Activated CD4-positive, alpha-beta T cell treated with anti-CD3 and anti-CD28 coated beads, Interleukin-2, amount 10 ng/mL, durations not matched to agents 24 days and 14 days (primary cell): ENCODE data around the gene PACS2. TPM values are rescaled to one million over a fixed set of nuclear protein-coding genes. Genes with fewer than 3 reads are reported as not detected.
A peak's percentile ranks its signal among the peaks of the same experiment; 100 is the strongest.

Experiments used
- DNase-seq: peaks from one replicate; pipeline ENCODE4 v3.0.0; 2022
- H3K27ac Mint-ChIP-seq: one replicate; pipeline ENCODE4 v1.8.0; 2022; ENCODE audit warnings: mild to moderate bottlenecking, mixed read lengths
- H3K27me3 Mint-ChIP-seq: one replicate; pipeline ENCODE4 v1.8.0; 2022; ENCODE audit warnings: mixed read lengths
- H3K36me3 Mint-ChIP-seq: one replicate; pipeline ENCODE4 v1.8.0; 2022; ENCODE audit warnings: low read depth, mild to moderate bottlenecking, mixed read lengths
- H3K4me1 Mint-ChIP-seq: one replicate; pipeline ENCODE4 v1.8.0; 2021; ENCODE audit warnings: mixed read lengths
- H3K4me3 Mint-ChIP-seq: one replicate; pipeline ENCODE4 v1.8.0; 2022; ENCODE audit warnings: mild to moderate bottlenecking, moderate library complexity, mixed read lengths
- H3K9me3 Mint-ChIP-seq: one replicate; pipeline ENCODE4 v1.8.0; 2021; ENCODE audit warnings: mixed read lengths
- intact Hi-C: fragments of 100-400 bp; cut with micrococcal nuclease; formaldehyde crosslinking; loops from one replicate; pipeline ENCODE4 v1.15.1; 2023
- total RNA-seq: library from RNA; stranded (reverse); gene quantifications from 2 replicates; pipeline ENCODE4 v1.2.3, GENCODE V29; 2022

PACS2 gene
- total RNA-seq, 1 donor from 2014 or later, result 33.9 TPM

GRCh38 chr14:105397350-105397931 is 82.9 kb downstream of the PACS2 start:
- intact Hi-C loops, result loop anchor here (5.0 kb wide), 1 partner anchor 645 kb away; the partner anchor contains the start of gene SIVA1
- H3K36me3 Mint-ChIP-seq, result peaks cover 33% of the 10 kb centered on the region

GRCh38 chr14:105398044-105398725 is 83.6 kb downstream of the PACS2 start, which contains the start of gene TEX22:
TEX22 (plus strand) TSS chr14:105398538; CDS start chr14:105399341, 803 bp downstream.
- Mint-ChIP-seq H3K27me3 (no peaks in the 10 kb centered on the region), H3K9me3 (peaks cover 9% of the 10 kb centered on the region), H3K4me1 (peaks cover 20% of the 10 kb centered on the region), H3K27ac (peak within 1 kb of the TSS; percentile 96), H3K36me3 (peaks cover 36% of the 10 kb centered on the region), H3K4me3 (peak within 1 kb of the TSS; percentile 93)
- peak; percentile 97 for DNase-seq
- intact Hi-C loops, result loop anchor here (1.0 to 5.0 kb wide), 3 partner anchors 17 to 646 kb away; partner anchors contain the start of gene SIVA1

More at GRCh38 chr14:105397350-105397931, 82.9 kb downstream of the PACS2 start:
- DNase-seq, result peak; percentile 67
- no peaks in the 10 kb centered on the region for H3K27me3 Mint-ChIP-seq
- H3K4me1 Mint-ChIP-seq, result peaks cover 17% of the 10 kb centered on the region
- H3K9me3 Mint-ChIP-seq, result peaks cover 9% of the 10 kb centered on the region
- peak overlapping the region; percentile 88 for H3K27ac Mint-ChIP-seq
- peak overlapping the region; percentile 93 for H3K4me3 Mint-ChIP-seq

GRCh38 chr14:105398726-105399465 is 84.3 kb downstream of the PACS2 start:
- H3K4me3 Mint-ChIP-seq, result peak overlapping the region; percentile 93
- DNase-seq, result peak; percentile 88
- H3K27me3 Mint-ChIP-seq, result no peaks in the 10 kb centered on the region
- peaks cover 38% of the 10 kb centered on the region for H3K36me3 Mint-ChIP-seq
- H3K27ac Mint-ChIP-seq, result peak overlapping the region; percentile 96
- intact Hi-C loops, result loop anchor here (1.0 to 5.0 kb wide), 3 partner anchors 16 to 647 kb away; partner anchors contain the start of gene SIVA1
- H3K4me1 Mint-ChIP-seq, result peaks cover 22% of the 10 kb centered on the region
- H3K9me3 Mint-ChIP-seq, result peaks cover 9% of the 10 kb centered on the region

- peaks cover 38% of the 10 kb centered on the region for H3K36me3 Mint-ChIP-seq
- intact Hi-C loops, result loop anchor here (5.0 kb wide), 1 partner anchor 647 kb away; the partner anchor contains the start of gene SIVA1
- H3K9me3 Mint-ChIP-seq, result peaks cover 9% of the 10 kb centered on the region
- H3K4me3 Mint-ChIP-seq, result peak overlapping the region; percentile 93
- DNase-seq, result no peak
- peak overlapping the region; percentile 96 for H3K27ac Mint-ChIP-seq
- H3K4me1 Mint-ChIP-seq, result peaks cover 27% of the 10 kb centered on the region
- H3K27me3 Mint-ChIP-seq, result no peaks in the 10 kb centered on the region
These were observed 84.9 kb downstream of the PACS2 start for GRCh38 chr14:105399466-105399775.

- Mint-ChIP-seq H3K27ac (no peak overlapping the region), H3K4me3 (peak overlapping the region; percentile 93), H3K9me3 (peaks cover 9% of the 10 kb centered on the region), H3K27me3 (no peaks in the 10 kb centered on the region), H3K4me1 (peaks cover 33% of the 10 kb centered on the region), H3K36me3 (peaks cover 43% of the 10 kb centered on the region)
- intact Hi-C loops, result no loop called here
- no peak for DNase-seq
These were observed 85.5 kb downstream of the PACS2 start for GRCh38 chr14:105400016-105400415.

- H3K9me3 Mint-ChIP-seq, result peaks cover 9% of the 10 kb centered on the region
- H3K27me3 Mint-ChIP-seq, result no peaks in the 10 kb centered on the region
- H3K4me1 Mint-ChIP-seq, result peaks cover 36% of the 10 kb centered on the region
- no peak overlapping the region for H3K4me3 Mint-ChIP-seq
- intact Hi-C loops, result no loop called here
- H3K36me3 Mint-ChIP-seq, result peaks cover 53% of the 10 kb centered on the region
- DNase-seq, result no peak
- H3K27ac Mint-ChIP-seq, result no peak overlapping the region
These were observed 87.2 kb downstream of the PACS2 start for GRCh38 chr14:105401699-105402098.

GRCh38 chr14:105408592-105408991 is 94.0 kb downstream of the PACS2 start:
- Mint-ChIP-seq H3K4me3 (no peak overlapping the region), H3K27ac (no peak overlapping the region), H3K36me3 (peaks cover 19% of the 10 kb centered on the region), H3K4me1 (peaks cover 17% of the 10 kb centered on the region), H3K9me3 (no peaks in the 10 kb centered on the region), H3K27me3 (peaks cover 29% of the 10 kb centered on the region)
- intact Hi-C loops, result no loop called here
- no peak for DNase-seq

- Mint-ChIP-seq H3K27ac (no peak overlapping the region), H3K4me3 (no peak overlapping the region), H3K27me3 (peaks cover 29% of the 10 kb centered on the region), H3K9me3 (no peaks in the 10 kb centered on the region), H3K36me3 (peaks cover 19% of the 10 kb centered on the region), H3K4me1 (peaks cover 12% of the 10 kb centered on the region)
- intact Hi-C loops, result no loop called here
- DNase-seq, result no peak
These were observed 94.8 kb downstream of the PACS2 start for GRCh38 chr14:105409364-105409763.

- Mint-ChIP-seq H3K27ac (no peak overlapping the region), H3K27me3 (peaks cover 29% of the 10 kb centered on the region), H3K4me3 (no peak overlapping the region), H3K9me3 (no peaks in the 10 kb centered on the region), H3K36me3 (peaks cover 9% of the 10 kb centered on the region), H3K4me1 (peaks cover 4% of the 10 kb centered on the region)
- DNase-seq, result no peak
- intact Hi-C loops, result loop anchor here (2.0 kb wide), 1 partner anchor 72 kb away; no protein-coding TSS in a partner anchor
These were observed 96.1 kb downstream of the PACS2 start for GRCh38 chr14:105410642-105411016.

- intact Hi-C loops, result loop anchor here (2.0 kb wide), 1 partner anchor 72 kb away; no protein-coding TSS in a partner anchor
- peak overlapping the region; percentile 51 for H3K4me3 Mint-ChIP-seq
- peaks cover 6% of the 10 kb centered on the region for H3K36me3 Mint-ChIP-seq
- peaks cover 4% of the 10 kb centered on the region for H3K4me1 Mint-ChIP-seq
- H3K9me3 Mint-ChIP-seq, result no peaks in the 10 kb centered on the region
- H3K27me3 Mint-ChIP-seq, result peaks cover 29% of the 10 kb centered on the region
- no peak overlapping the region for H3K27ac Mint-ChIP-seq
- peak; percentile 76 for DNase-seq
These were observed 96.7 kb downstream of the PACS2 start for GRCh38 chr14:105411017-105411941.

GRCh38 chr14:105411985-105412770 is 97.6 kb downstream of the PACS2 start:
- DNase-seq, result peak; percentile 55
- H3K27ac Mint-ChIP-seq, result no peak overlapping the region
- H3K36me3 Mint-ChIP-seq, result peaks cover 4% of the 10 kb centered on the region
- intact Hi-C loops, result loop anchor here (2.0 kb wide), 1 partner anchor 71 kb away; no protein-coding TSS in a partner anchor
- H3K27me3 Mint-ChIP-seq, result peaks cover 29% of the 10 kb centered on the region
- H3K4me3 Mint-ChIP-seq, result no peak overlapping the region
- H3K9me3 Mint-ChIP-seq, result no peaks in the 10 kb centered on the region
- H3K4me1 Mint-ChIP-seq, result peaks cover 4% of the 10 kb centered on the region

- no peak for DNase-seq
- peaks cover 29% of the 10 kb centered on the region for H3K27me3 Mint-ChIP-seq
- no peak overlapping the region for H3K27ac Mint-ChIP-seq
- H3K4me1 Mint-ChIP-seq, result peaks cover 4% of the 10 kb centered on the region
- no peaks in the 10 kb centered on the region for H3K9me3 Mint-ChIP-seq
- H3K36me3 Mint-ChIP-seq, result peaks cover 3% of the 10 kb centered on the region
- peak overlapping the region; percentile 23 for H3K4me3 Mint-ChIP-seq
- intact Hi-C loops, result no loop called here
These were observed 98.4 kb downstream of the PACS2 start for GRCh38 chr14:105412771-105413543.
